OCI-M2 (cell line): ENCODE data around the gene TAMALIN.
A peak's percentile ranks its signal among the peaks of the same experiment; 100 is the strongest.
"Not testable (repeated sequence)": the region's sequence is repeated elsewhere in the genome, so short reads cannot be mapped to it uniquely, and the experiment has no call there.

Source experiments
- DNase-seq: peaks from one replicate; lab custom pipeline; 2025; ENCODE audit not compliant: unreplicated experiment; lab: John Stamatoyannopoulos, UW

The TAMALIN gene

DNA sequence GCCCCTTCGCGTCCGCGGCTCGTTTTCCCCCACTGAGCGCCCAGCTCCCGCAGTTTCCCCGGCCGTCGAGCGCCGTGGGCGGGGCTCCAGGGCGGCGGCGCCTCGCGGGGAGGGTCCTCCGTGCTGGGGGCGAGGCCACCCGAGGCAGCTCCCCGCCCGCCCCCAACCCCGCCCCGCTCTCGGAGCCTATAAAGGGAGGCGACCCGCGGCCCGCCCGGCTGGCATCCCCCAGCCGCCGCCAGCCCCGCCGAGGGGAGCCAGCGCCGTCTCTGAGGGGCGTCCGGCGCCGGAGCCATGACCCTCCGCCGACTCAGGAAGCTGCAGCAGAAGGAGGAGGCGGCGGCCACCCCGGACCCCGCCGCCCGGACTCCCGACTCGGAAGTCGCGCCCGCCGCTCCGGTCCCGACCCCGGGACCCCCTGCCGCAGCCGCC is at the start of gene TAMALIN:
TAMALIN (plus strand) TSS at position 221 of the 432 bp plus-strand sequence; CDS start at position 295, 74 bp downstream.
- DNase-seq: no peak

DNA sequence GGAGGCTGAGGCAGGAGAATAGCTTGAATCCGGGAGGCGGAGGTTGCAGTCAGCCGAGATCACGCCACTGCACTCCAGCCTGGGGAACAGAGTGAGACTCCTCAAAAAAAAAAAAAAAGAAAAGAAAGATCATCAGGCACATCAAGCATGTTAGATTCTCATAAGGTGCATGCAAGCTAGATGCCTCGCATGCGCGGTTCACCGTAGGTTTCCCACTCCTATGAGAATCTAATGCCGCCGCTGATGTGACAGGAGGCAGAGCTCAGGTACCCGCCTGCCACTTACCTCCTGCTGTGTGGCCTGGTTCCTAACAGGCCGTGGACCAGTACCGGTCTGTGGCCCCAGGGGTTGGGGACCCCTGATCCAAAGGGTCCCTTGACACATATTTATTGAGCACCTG is 48.2 kb upstream of the TAMALIN start:
- DNase-seq: no peak

DNA sequence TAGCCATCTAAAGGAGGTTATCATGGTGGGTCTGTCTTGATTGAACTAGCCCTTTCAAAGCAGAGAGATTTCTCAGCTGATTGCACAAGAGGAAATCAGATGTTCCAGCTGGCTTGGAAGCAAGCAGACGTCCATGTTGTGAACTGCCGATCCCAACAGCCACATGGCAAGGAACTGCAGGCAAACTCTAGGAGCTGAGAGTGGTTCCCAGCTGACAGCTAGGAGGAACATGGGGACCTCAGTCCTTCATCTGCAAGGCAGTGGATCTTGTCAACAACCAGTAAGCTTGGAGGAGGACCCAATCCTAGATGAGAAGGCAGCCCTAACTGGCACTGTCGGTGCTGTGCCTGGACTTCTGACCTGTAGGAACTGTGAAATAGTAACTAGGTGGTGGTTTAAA is 47.5 kb upstream of the TAMALIN start:
- DNase-seq: no peak

DNA sequence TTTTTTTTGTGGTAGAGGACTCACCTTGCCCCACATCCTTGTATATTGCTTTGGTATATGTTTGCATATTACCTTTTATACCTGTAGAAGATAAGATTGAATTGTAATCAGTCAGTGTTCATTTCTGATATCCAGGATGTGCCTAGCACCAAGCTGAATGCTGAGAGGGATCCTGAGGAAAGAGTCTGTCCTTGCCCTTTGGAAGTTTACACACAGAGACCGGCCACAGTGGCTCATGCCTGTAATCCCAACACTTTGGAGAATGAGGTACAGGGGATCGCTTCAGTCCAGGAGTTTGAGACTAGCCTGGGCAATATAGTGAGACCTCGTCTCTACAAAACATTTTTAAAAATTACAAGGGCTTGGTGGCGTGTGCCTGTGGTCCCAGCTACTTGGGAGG is 46.8 kb upstream of the TAMALIN start:
- DNase-seq: no peak

DNA sequence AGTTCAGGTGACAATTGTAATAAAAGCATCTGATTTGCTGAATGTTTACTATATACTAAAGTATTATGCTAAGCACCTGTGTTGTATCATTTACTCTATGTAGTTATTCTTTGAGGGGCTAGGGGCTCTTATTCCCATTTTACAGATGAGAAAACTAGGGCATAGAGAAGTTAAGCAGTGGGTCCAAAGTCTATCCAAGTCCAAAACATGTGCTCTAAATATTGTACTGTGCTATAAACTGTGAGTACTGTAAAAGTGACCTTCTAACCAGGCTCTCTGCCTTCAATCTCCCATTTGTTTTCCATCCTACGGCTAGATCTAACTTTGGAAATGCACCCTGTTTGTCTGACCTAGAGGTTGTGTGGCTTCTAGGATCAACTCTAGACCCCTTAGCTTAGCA is 46.3 kb upstream of the TAMALIN start:
- DNase-seq: no peak

DNA sequence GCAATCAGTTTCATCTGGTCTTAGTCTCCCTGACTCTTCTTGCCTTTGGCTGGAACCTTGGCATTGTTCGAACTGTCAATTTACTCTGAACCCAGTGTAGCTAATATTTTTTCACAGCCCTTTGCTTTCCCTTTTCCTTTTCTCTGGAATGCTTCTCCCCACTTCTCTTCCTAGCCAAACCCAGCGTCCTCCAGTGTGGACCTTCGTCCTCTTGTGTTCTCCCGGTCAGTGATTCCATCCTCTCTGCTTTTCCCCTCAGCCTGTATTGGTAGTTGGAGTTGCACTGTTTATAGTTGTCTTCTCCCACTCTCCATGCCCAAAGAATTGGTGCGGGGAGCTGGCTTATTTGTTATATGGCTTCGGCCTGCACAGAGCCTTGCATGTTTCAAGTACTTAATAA is 45.9 kb upstream of the TAMALIN start:
- DNase-seq: no peak

DNA sequence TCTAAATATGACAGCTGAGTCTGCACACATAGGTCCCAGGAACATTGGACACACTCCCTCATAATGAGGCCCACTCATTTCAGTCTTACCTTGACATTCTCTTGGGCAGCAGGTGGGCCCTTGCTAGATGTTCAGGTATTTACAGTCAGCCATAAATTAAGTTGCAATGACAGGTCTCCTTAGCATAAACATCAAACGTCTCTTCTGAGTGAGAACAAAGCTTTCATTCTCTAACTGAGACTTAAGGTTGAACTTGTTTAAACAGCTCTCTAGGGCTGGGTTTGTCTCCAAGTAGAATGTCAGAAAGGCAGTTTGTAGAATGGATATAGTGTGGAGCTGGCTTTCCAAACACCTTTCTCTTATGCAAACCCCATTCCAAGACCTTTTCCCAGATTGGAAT is 44.9 kb upstream of the TAMALIN start:
- no peak for DNase-seq

DNA sequence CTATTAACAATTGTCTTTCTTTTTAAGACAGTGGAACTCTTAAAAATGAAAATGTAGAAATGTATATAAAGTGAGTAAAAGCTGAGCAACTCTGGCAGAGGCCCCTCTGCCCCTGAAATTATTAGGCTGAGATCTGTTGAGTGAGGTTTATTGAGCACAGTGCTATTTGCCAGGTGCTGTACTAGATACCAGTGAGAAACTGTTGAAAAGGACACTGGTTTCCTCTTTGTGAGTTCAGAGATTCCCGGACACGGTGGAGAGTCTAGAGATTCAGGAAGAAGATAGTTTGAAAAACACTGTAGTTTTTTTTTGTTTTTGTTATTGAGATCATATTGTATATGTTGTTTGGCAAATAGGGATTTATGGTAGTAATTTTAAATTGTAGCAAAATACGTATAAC is 44.0 kb upstream of the TAMALIN start:
- no peak for DNase-seq

DNA sequence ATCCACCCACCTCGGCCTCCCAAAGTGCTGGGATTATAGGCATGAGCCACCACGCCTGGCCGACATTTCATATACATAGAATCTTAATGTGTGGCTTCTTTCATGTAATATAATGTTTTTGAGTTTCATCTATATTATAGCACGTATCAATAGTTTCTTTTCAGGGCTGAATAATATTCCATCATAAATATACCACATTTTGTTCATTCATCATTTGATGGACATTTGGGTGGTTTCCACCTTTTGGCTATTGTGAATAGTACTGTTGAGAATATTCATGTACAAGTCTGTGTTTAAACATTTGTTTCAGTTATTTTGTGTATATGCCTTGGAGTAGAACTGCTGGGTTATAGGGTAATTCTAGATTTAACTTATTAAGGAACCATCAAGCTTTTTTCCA is 43.3 kb upstream of the TAMALIN start:
- DNase-seq: no peak

DNA sequence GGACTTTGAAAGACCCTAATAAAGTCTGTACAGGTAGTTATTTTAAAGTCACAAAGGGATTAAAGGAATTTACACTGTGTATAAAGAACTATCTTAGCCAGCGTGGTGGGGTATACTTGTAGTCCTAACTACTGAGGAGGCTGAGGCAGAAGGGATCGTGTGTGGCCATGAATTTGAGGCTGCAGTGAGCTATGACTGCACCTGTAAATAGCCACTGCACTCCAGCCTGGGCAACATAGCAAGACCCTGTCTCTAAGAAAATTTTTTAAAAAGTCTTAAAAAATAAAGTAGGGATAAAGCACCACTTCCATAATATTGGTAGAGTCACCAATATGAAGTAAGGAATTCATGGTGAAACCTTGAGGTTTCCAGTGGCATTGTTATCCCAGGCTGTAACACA is 37.1 kb upstream of the TAMALIN start:
- no peak for DNase-seq

DNA sequence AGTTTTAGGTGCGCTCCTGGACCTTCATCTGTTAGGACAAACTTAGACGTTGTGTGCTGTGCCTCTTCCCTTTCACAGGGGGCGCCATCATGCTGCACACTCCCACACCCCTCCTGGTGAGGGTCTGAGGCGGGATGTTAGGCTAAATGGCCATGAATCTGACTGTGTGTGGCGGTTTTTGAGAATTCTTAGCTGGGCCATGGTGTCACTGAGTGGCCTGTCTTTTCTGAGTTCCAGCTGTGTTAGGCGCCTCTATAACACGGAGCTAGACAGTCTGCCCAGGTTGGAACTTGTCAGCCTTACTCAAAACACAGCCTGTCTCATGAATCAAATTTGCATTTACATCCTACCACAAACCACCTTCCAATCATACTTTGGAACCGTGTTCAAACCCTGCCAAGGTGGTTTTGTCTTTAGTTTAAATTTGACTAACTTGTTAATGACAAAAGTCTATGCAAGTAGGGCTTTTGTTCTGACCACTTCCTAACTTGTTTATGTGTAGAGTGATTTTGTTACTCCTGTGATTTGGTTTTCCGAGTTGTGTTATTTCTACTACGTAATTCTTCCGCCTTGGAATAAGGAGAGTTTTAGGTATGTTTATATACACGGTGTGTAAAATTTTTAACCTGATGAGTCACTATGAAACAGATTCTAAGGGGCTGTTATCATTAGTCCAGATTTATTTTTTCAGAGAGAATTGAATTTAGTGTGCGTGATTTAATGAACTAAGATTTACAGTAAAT is 35.7 kb upstream of the TAMALIN start:
- DNase-seq: no peak

DNA sequence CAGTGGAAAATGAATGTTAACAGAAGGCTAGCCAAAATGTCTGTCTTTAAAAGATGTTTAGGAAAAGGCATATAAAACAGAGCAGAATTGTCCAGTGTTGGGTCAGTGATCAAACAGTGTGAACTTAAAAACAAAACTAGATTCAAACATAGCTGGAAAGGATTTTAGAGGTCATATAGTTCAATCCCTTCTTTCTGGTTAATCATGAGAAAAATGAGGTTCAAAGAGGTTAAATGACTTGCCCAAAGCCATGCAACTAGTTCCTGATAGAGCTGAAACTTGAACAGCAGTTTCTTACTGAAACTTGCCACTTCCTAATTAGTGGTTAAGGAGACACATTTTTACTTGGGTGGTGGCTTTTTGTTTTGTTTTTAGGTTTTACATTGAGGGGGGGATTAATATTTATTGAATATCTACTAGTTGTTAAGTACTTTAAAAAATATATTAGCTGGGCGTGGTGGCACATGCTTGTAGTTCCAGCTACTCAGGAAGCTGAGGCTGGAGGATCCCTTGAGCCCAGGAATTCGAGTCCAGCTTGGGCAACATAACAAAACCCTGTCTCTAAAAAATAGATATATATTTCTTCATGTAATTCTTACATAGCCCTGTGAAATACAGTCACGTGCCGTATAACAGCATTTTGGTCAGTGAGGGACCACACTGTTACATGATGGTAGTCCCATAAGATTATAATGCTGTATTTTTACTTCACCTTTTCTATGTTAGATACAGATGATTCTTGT is 34.9 kb upstream of the TAMALIN start:
- DNase-seq: no peak

DNA sequence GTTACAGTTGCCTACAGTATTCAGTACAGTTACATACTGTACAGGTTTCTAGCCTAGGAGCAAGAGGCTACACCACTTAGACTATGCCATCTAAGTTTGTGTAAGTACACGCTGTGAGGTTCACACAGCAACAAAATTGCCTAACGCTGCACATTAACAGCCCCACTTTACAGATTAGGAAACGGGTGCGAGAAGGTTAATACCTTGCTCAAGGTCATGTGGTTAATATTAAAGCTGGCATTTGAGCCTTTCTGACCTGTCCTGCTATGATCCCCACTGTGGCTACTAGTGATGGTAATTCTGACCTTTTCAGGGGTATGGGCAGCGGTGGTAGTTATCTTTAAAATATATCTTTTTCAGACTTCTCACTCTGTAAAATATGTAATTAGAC is 34.3 kb upstream of the TAMALIN start:
- DNase-seq: no peak

DNA sequence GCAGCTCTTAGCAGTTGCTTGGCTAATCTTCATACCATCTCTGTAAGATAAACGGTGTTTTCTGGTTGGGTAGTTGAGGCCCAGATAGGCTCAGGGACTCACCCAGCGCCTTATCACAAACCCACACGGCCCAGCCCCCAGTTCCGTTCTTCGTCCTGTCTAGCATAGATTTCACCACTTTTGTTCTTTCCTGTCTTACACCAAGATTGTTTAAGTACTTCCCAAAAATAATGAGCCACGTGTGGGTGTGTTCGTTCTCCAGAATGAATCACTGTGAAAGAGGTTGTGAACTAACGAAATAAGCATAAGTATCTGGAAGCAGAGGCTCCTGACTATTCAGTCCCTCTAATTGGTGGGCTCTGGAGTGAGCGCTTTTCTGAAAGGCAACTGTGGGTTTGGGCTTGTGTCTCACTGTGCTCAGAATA is 33.9 kb upstream of the TAMALIN start:
- peak; percentile 49 for DNase-seq

DNA sequence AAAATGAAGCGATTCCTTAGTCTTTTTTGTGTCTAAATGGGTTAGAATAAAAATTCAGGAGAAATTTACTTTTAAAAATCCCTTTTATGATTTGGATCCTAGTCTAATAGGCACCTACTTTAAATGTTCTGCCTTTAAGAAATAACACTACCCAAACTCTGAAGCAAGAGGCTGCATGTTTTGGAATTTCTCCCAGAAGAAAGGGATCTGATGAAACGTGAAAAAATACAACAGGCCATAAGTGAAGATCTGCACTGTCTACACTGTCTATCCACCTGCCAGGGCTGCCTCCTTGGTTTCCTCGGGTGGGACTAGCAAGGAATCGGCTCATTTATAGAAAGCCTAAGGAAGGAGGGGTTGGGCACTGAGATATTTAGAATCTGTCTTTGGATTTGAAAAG is 33.2 kb upstream of the TAMALIN start:
- no peak for DNase-seq

DNA sequence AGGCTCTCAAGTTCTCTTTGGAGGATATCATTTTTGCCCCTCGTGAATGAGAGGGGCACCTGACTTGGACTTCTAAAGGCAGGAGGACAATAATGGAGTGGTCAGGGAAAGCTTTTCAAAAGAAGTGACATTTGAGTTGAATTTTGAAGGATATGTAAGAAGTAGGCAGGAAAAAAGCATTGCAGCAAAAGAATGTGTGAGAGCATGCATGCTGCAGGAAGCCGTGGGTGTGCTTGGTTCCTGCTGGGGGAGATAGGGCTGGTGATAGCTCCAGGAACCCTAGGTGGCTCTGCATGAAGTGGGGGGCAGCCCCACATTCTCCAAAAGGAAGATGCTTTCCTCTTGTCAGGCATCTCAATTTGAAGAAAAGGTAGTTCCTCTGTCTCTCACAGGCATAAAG is 32.1 kb upstream of the TAMALIN start:
- DNase-seq: no peak

DNA sequence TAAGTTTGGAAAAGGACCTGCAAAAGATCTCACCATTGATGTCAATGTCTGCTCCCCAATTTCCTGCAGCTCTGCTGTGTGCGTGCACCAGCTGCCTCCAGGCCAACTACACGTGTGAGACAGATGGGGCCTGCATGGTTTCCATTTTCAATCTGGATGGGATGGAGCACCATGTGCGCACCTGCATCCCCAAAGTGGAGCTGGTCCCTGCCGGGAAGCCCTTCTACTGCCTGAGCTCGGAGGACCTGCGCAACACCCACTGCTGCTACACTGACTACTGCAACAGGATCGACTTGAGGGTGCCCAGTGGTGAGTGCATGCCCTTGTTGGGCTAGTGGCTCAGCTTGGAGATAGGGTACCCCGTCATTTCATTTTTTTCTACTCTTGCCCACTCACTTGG is 31.6 kb upstream of the TAMALIN start:
- DNase-seq: no peak

DNA sequence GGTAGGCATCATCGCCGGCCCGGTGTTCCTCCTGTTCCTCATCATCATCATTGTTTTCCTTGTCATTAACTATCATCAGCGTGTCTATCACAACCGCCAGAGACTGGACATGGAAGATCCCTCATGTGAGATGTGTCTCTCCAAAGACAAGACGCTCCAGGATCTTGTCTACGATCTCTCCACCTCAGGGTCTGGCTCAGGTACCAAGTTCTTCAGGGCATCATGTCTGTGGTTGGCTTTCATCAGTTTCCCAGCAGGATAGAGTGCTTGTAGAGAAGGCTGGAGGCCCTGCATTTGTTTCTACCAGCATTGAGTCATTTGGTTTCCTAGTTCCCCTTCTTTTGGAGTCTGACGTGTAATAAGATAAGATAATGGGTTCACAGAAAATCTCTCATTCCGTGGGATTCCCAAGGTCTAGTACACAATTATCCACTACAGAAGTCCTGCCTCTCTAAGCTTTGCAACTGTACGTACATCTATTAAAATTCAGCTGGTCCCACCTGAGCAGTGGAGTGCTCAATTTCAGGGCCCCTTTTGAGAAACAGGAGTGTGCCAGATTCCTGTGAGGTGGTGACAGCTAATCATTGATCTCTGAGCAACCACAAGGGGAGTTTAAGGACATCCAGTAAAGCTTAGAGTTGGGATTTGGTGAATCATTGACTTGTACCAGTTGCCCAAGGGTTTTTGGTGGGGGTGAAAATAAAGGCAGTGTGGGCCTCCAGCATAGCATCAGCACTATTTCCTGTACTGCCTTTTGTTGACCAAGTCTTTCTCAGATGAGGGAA is 30.2 kb upstream of the TAMALIN start:
- DNase-seq: no peak

DNA sequence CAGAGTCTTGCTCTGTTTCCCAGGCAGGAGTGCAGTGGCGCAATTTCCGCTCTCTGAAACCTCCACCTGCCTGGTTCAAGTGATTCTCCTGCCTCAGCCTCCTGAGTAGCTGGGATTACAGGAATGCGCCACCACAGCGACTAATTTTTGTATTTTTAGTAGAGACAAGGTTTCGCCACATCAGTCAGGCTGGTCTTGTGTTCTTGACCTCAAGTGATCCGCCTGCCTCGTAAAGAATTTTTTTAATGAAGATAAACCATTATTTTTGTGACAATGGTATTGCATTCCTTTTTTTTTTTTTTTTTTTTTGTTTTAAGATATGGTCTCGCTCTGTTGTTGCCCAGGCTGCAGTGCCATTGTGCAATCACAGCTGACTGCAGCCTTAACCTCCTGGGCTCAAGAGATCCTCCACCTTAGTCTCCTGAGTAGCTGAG is 29.4 kb upstream of the TAMALIN start:
- DNase-seq: no peak

DNA sequence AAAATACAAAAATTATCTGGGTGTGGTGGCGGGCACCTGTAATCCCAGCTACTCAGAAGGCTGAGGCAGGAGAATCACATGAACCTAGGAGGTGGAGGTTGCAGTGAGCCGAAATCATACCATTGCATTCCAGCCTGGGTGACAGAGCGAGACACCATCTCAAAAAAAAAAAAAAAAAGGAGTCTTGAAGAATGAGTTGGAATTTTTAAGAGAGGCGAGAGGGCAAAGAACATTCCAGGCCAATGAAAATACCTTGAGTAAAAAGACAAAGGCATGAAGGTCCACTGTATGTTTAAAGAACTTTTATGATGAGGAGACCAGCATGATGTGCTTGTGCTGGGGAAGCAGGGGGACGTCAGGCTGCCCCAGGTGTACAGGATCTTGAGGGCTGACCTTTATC is 27.4 kb upstream of the TAMALIN start:
- DNase-seq: not testable (repeated sequence)

DNA sequence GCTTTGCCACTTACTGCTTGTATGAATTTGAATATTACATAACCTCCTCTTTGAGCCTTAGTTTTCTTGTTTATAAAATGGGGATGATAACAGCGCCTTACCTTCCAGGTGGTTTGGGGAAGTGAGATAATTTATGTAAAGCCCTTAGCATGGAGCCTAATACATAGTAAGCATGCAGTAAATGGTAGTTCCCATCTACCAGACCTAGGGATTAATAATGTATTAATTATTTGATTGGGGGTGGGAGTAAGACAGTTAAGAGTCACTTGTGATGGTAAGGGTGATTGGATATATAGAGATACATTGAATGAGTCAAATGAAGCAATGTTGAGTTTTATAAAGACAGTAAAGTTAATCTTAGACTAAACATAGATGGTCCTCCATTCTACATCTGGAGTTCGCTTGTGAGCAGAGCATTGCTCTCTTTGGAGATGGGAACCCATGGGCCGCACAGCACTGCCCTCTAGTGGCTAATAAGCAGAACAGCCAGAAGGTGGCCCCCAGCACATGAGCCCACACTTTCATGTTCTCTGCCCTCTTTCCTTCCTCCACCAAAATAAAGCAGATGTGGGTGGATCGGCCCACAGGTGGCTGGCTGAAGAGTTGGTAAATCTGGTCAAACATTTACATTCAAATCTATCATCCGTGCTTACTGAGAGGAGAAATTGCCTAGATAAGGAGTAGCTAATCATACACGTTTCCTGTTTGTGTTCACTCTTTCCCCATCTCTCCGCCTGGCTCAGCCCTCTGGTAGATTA is 26.5 kb upstream of the TAMALIN start:
- peak; percentile 6 for DNase-seq
